Central memory CD4-positive, alpha-beta T cell (primary cell): ENCODE measurements around the gene CXCR3.
"Not testable (repeated sequence)": the region's sequence is repeated elsewhere in the genome, so short reads cannot be mapped to it uniquely, and the experiment has no call there.

Experiments used
- DNase-seq: peaks from one replicate; pipeline ENCODE4 v3.0.0; 2022
- total RNA-seq, 3 experiments: gene quantifications; one replicate each; lab custom pipeline; 2026; lab: John Stamatoyannopoulos, UW

The CXCR3 gene
- total RNA-seq, result 3.8 to 35.8 (median 5.2) reads per million in 3 experiments

DNA sequence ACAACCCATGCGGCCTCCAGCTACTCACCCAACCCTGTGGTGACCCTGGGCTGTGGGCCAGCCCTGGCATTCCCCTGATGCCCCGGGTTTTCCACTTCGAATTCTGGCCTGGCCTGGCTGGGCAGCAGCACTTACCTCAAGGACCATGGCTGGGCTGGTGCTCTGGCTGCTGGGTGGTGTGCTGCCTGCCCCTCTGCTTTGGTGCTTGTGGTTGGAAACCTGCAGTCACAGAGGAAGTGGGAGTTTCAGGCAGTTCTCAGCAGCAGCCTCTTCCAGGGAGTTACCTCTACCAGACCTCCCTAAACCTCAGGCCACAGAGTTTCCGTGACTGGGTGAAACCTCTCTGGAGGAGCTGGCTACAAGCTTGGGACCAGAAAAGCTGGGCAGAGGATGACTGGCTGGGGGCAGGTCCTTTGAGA, at the start of gene CXCR3:
TSS of gene CXCR3 (minus strand) at position 209 of the 419 bp plus-strand sequence. CDS start at position 147, 62 bp downstream.
- DNase-seq, result peak; percentile 53

DNA sequence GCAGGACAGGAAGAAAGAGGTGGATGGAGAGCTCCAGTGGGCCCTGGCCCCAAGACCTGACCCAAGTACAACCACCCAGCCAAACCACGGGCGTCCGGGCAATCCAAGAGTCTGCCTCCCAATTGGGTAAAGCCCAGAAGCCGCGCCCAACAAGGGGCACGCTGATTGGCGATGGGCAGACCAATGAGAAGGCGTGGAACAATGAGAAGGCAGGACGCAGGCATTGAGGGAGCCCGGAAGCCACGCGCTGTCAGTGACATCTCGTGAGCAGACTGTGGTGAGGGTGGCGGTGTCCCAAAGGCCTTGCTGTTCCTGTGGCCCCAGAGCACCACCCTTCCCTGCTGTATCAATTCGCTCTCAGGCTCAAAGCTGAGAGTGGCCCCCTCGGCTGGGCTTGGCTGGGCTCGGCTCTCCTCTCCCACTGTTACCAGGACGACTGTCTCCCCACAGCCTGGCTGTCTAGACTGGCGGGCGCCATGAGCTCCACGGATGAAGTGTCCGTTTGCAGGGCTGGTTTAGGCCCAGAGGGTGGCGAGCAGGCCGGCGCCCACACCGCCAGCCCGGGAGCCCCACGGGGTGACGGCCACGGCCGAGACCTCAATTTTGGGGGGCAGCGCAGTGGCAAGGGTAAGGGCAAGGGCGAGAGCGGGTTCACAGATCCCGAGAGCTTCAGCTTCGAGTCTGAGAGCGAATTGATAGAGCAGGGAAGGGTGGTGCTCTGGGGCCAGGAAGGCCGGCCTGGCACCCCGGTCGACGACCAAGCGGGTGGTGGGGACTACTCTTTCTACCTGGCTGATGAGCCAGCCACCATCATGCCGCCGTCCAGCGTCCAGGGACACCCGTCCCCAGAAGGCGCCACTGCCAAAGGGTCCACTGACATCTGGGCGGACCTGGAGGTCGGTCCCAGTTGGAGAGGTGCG, 49.3 kb upstream of the CXCR3 start, which contains the start of gene LOC101059915:
TSS of gene LOC101059915 (plus strand) at position 219 of the 920 bp plus-strand sequence.
- no peak for DNase-seq

DNA sequence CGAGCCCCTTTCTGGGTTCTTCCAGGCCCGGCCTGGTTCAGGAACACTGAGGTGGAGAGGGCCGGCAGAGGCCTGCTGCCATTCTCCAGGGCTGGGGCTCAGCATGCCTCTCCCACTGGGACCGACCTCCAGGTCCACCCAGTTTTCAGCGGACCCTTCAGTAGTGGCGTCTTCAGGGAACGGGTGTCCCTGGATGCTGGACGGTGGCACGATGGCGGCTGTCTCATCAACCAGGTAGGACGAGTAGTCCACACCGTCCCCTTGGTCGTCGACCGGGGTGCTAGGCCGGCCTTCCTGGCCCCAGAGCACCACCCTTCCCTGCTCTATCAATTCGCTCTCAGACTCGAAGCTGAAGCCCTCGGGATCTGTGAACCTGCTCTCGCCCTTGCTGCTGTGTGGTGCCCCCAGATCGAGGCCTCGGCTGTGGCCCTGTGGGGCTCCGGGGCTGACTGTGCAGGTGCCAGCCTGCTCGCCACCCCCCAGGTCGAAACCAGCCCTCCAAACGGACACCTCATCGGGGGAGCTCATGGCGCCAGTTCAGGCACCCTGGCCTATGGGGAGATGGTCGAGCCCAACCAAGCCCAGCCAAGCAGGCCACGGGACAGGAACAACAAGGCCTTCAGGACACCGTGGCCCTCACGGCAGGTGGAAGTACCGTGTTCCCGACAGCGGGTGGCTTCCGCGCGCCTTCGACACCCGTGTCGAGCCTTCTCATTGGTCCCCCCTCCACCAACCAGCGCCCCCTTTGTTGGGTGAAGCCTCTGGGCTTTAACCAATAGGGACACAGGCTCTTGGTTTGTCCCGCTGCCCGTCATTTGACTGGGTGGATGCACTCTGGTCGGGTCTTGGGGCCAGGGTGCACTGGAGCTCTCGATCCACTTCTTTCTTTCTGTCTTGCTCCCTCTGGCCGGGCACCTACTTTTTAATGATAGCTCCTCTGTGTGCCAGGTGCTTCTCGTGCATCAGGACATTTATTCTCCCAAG, 48.2 kb upstream of the CXCR3 start:
- no peak for DNase-seq

DNA sequence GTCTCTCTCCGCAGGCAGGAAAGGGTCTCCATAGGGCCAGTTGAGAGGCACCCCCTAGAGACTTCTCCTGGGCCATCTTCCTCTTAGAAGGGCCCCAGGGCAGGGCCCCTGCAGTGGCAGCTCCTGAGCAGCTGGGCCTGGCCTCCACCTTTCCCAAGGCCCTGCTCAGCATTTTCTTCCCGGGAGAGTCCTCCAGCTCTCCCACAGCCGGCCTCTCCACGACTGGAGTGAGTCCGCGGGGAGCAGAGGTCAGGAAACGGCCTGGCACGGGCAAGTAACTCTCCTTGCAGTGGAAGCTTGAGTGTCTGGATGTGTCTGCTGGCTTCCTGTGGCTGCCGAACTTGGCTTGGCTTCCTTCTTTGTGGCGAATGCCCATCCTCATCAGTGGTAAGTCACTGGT, 47.4 kb upstream of the CXCR3 start:
- DNase-seq, result no peak

DNA sequence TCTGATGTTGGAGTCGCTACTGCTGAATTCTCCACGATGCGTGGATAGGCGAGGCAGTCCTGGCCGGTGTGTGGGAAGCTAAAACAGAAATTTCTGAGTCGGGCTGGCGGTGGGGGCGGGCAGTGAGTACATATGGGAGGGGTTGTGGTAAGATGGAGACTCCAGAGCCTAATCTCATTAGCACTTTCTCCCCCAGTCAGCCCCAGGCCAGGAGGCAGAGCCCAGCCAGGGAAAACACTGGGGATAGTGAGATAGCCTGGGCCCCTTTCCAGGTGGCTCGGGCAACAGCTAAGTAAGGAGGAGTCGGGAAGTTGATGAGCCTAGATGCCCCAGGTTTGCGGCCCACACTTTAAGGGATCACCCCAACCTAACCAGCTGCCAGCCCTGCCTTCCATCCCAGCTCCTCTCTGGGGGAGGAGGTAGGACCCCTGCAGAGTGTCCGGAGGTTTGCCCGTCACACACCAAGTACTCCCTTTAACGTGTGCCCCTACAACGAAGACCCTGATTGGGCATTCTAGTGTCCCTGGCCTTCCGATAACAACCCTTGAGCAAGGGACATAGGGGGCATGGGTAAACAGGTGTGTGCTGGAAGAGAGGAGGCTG, 46.7 kb upstream of the CXCR3 start:
- no peak for DNase-seq

DNA sequence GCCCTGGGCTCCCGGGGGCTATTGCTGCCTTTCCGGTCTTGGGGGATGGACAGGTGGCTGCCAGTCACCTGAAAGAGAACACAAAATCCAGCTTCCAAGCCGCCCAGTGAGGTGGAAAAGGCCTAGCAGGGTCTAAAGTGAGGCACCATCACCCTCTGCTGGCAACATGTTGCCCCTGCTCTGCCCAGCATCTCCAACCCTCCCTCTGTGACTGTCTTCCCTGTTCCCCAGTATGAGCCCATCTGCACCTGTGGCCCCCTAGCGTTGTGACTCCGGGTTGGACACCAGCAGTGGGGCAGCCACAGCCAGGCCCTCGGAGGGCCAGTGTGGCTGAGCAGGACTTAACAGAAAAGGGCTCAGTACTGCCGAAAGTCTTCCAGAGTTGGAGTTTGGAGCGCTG, 45.9 kb upstream of the CXCR3 start:
- not testable (repeated sequence) for DNase-seq

DNA sequence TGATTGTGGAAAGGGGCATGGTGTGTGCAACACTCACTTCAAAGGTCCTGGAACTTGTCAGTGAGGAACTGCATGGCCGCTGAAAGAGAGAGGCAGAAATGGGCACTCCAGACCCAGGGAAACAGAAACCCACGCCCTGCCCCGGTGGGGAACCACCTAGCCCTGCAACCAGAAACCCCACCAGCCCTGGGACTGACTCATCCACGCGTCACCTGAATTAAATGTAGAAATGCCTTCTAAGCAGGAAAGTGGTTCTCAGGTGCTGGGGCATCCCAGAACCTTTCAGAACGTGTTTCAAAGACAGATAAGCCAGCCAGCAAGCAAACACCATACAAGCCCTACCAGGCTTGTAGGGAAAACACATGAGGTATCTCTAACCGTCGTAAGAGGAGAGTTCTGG, 44.9 kb upstream of the CXCR3 start:
- peak; percentile 49 for DNase-seq

DNA sequence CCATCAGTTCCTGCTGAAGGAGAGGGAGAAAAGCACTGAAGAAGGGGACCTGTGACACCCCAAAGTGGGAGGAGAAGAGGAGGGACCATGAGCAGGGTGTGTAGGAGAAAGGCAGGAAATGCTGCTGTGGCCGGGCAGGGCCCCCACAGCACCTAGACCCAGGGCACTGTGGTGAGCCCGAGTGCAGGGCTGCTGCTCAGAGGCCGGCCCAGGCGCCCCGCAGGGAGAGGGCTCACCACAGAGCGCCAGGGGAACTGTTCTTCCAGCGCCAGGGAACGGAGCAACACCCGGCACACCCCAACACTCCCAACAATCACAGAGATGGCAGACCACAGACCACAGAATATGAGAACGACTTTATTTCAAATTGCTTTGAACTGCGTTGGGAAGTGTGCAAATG, 44.3 kb upstream of the CXCR3 start:
- not testable (repeated sequence) for DNase-seq

DNA sequence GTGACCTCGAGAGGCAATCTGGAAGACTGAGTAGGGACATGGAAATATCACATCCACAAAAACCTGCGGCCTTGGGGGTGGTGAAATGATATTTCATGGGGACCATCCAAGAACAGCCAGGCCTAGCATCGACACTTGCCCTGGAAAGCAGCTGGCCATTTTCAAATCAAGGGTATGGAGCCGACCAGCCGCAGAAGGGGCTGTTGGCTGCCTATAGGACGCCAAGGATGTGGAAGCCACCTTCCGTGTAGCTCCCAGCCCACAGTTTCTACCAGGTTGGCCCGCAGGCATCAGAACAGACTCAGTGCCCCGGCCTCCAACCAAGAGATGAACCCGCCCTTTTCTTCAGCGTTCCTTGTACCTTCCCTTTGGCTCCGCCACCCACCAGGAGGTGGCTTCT, 43.6 kb upstream of the CXCR3 start:
- DNase-seq, result no peak

DNA sequence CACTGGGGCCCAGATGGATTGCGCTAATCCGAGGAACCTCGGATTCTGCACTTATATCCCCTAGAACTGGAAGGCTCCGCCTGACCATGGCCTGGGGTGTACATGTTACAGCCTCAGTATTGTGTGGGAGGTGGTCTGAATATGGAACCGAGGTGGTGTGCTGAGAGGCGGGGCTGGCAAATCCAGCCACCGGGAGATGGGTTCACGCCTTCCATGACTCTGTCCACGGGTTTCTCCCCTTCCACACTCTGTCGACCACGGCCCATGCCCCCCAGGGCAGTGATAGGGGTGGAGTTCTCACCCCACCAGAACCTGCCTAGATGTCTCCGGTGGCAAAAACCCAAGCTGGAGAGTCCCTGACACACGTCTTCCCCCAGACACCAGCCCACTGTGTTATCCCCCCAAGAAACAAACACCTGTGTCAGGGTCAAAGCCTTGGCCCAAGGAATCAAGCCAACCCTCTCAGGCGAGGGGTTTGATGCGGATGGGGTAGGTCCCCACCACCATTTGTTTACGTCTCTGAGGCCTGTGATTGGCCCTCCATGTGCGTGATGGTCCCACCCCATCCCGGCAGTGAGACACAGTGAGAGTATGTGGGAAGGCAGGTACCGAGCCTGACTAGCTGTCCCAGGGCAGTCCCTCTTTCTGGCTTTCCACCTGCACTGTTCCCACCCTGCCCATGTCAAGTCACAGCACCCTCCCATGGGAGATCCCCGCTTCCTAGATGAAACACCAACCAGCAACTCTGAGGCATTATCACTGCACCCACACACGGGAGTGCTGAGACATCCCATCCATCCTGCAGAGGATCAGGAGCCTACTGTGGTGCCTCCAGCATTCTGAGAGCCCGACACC, 42.5 kb upstream of the CXCR3 start:
- DNase-seq, result no peak

DNA sequence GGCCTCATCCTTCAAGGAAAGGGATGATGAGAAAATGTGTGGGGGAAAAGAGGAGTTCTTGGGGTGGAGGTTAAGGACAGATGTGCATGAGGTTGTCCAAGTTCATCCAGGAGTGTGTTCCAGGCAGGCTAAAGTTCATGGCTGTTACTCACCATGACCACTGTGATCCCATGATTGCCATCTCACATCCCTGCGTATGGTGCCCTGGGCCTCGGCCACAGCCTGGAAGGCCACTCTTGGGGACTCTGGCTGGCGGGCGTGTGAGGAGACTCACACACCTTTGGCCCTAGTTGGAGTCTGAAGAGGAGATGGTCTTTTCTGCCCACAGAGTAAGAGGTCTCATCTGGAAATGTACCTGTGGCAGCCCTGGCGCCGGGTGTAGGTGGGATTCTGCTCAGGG, 41.6 kb upstream of the CXCR3 start:
- DNase-seq, result no peak

DNA sequence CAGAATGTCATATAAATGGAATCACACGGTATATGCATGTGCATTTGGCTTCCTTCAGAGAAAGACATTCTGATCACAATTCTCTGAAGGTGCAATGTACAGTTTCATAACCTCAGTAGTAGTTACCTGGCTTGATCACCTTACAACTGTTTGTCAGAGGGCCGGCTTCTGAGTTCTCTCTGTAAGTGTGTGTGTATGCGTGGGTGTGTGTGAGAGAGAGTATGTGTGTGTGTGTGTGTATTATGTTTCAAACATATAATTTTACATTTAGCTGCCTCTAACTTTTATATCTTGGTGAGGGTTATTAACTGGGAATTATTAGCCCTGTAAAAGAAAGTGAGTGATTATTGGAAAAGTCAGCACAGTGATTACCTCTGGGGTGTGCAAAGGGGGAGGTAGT, 41.0 kb upstream of the CXCR3 start:
- no peak for DNase-seq

DNA sequence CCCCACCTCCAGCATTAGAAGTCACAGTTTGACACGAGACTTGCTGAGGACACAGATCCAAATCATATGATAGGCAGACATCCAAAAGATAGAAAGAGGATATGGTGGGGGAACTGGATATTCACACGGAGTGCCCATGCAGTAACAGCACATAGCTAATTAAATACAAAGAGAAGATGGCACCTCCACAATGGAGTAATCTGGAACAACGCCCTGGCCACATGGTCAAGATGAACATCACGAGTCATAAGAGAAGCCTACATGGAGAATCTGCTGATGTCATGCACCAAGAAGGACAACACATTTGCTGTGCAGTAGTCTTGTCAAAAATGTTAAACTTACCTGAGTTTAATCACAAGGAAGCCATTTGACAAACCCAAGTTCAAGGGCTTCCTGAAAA, 39.0 kb upstream of the CXCR3 start:
- DNase-seq, result no peak

DNA sequence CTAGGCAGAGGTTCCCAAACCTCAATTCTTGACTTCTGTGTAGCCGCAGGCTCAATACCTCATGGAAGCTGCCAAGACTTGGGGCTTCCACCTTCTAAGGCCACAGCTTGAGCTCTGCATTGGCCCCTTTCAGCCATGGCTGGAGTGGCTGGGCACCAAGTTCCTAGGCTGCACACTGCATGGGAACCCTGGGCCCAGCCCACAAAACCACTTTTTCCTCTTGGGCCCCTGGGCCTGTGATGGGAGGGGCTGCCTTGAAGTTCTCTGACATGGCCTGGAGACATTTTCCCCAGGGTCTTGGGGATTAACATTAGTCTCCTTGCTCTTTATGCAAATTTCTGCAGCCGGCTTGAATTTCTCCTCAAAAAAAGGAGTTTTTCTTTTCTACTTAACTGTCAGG, 35.0 kb upstream of the CXCR3 start:
- no peak for DNase-seq

DNA sequence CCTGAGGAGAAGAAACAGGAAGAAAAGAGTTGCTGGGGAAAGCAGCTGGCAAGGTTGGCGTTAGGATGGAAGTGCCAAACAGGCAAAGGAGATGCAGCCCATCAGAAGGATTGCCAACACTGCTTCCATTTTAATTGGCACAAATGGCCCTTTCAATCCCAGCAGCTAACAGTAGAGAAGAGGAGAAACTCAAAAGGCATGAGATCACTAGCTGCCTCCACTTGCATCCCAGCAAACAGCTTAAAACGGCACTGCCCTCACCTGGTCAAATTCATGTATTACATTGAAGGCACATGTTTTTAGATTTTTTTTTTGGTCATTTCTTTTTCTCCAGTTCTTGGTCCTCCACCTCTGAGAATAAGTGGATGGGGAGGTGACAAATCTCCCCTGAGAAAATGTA, 34.1 kb upstream of the CXCR3 start:
- peak; percentile 48 for DNase-seq

DNA sequence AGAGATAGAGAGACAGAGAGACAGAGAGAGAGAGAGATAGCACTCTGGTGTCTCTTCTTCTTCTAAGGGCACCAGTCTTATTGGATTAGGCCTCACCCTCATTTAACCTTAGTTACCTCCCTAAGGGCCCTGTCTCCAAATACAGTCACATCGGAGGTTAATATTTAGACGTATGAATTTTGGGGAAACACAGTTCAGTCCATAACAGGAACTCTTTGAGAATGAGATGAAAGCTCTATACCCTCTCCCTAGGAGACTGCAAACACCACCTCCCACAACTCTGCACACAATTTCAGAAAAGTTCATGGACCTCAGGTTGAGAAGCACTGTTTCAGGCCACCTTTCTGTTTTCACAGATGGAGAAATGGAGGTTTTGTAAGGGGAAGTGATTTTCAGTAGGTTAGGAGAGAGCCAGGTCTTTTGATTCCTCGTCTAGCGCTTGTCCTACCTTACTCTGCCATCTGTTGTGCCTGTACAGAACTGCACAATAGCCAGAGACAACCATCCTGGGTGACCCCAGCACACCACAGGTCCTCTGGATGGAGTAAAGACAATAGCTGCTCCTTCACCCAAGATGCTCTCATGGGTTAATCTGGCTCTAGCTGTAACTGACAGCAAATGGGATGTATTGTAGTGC, 32.1 kb upstream of the CXCR3 start:
- DNase-seq, result no peak

DNA sequence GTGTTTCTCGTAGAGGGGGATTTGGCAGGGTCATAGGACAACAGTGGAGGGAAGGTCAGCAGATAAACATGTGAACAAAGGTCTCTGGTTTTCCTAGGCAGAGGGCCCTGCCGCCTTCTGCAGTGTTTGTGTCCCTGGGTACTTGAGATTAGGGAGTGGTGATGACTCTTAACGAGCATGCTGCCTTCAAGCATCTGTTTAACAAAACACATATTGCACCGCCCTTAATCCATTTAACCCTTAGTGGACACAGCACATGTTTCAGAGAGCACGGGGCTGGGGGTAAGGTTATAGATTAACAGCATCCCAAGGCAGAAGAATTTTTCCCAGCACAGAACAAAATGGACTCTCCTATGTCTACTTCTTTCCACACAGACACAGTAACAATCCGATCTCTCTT, 26.1 kb upstream of the CXCR3 start:
- not testable (repeated sequence) for DNase-seq

DNA sequence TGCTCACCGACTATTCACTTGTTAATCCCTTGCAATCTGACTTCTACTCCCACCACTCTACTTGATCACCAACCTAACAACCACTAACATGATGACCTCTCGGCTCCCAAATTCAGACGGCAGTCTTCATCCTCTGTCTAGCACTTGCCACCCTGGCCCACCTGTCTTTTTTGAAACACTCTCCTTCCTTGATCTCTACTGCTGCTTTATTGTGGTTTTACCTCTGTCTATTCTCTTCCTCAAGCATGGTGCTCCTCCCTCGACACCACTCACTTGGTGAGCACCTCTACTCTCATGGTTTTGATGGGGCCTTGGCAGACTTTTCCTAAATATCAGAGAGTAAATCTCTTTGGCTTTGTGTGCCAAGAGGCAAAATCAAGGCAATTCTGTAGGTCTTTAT, 21.7 kb upstream of the CXCR3 start:
- peak; percentile 36 for DNase-seq

DNA sequence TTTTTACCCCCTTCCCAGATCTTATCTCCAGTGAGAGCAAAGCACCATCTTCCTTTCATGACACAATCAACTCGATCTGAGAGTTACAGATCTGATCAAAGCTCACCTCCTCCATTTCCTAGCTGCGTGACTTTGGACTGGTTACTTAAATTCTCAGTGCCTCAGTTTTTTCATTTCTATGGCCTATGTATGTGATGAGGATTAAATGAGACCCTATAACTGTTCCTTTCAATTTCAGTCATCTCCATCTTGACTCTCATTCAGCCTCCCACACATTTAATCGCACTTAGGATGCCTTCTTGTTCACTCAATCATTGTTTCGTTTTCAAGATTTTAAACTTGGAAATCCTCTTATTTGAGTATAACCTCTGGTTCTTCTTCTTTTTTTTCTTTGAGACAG, 20.1 kb upstream of the CXCR3 start:
- no peak for DNase-seq

DNA sequence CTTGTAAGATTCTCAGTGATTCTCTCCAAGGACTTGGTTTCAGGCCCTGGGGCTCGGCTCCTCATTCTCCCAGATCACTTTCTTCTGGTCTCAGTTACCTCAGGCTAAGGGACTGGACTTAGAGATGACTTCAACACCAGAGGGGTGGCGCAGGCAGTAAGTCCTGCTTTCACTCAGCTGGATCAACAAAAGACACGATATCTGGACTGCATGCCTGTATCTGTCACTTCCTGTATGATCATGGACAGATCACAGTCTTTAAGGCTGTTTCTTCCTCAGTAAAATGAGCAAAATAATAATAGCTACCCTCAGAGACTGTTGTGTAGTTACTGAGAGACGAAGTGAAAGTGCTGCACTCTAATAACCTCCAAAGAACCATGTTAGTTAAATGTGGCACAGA, 19.5 kb upstream of the CXCR3 start:
- DNase-seq, result no peak

DNA sequence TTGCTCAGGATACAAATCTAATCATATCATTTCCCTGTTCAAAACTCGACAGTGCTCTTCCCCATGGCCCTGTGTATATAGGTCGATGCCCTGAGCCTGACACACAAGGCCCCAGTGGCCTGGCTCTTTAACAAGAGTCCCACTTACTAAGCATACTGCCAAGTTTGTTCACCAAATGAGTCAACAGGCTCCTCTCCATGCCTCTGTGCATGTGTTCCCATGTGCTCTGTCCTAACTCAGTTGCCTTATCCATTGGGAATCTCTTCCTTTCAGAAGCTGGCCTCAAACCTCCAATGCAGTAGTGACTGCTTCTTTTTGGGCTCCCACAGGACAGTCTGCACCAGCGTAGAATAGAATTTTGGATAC, 18.9 kb upstream of the CXCR3 start:
- DNase-seq, result no peak
